Measurements from ENCODE around the gene SLC29A3. TPM values are rescaled to one million over a fixed set of nuclear protein-coding genes. Genes with fewer than 3 reads are reported as not detected.

Gene SLC29A3
- total RNA-seq, 1 experiment from 2014 or later, result 35.7 TPM

DNA sequence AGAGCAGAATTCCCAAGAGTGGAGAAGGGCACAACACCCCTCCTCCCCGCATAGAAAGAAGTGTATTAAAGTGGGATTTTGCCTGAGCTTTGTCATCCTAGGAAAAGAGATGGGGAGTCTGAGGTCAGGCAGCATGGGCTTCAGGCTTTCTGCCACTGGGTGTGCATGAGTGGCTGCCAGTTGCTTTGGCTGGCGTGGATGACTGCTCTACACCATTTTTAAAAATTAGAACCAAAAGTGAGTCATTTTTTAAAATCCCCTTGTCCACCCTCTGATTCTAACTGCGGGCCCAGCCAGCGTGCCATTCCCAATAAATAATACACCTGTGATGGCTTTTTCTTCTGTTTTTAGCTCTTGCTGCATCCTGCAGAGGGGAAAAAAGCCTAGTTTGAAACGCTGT, 13.4 kb downstream of the SLC29A3 start:
- Histone ChIP-seq H3K27ac (no peak overlapping the region), H2AFZ (no peak overlapping the region), H3K36me3 (ENCODE audit: low read depth) (no peaks in the 10 kb centered on the region), H3K4me3 (no peak overlapping the region), H3K4me1 (replicated peaks; ENCODE audit: insufficient read depth) (peaks cover 27% of the 10 kb centered on the region), H3F3A (ENCODE audit: insufficient read depth, low read depth) (peaks cover 16% of the 10 kb centered on the region; the same call in 1 of the 2 replicates), H3K4me2 (no peak overlapping the region), H3K27me3 (ENCODE audit: insufficient read depth, low read depth) (no peaks in the 10 kb centered on the region), H3K9me2 (ENCODE audit: insufficient read depth) (no peaks in the 10 kb centered on the region), H3K9me3 (ENCODE audit: insufficient read depth, low read depth) (no peaks in the 10 kb centered on the region), H3K79me2 (ENCODE audit: low read depth) (peaks cover 6% of the 10 kb centered on the region), H4K20me1 (ENCODE audit: insufficient read depth) (no peaks in the 10 kb centered on the region)
- intact Hi-C loops (cut with micrococcal nuclease; ENCODE audit: unreplicated experiment), result no loop called here
- TF ChIP-seq CTCF (conservative IDR thresholded peaks at IDR 0.05) (no peak), EZH2 (IDR thresholded peaks at IDR 0.05; ENCODE audit: low read depth) (no peak)
- ChIA-PET POLR2A (ENCODE audit: unreplicated experiment) (no interaction called here), CTCF (no interaction called here)
- no TSS peak for BruUV-seq (replicated peaks)
- no peak for DNase-seq

DNA sequence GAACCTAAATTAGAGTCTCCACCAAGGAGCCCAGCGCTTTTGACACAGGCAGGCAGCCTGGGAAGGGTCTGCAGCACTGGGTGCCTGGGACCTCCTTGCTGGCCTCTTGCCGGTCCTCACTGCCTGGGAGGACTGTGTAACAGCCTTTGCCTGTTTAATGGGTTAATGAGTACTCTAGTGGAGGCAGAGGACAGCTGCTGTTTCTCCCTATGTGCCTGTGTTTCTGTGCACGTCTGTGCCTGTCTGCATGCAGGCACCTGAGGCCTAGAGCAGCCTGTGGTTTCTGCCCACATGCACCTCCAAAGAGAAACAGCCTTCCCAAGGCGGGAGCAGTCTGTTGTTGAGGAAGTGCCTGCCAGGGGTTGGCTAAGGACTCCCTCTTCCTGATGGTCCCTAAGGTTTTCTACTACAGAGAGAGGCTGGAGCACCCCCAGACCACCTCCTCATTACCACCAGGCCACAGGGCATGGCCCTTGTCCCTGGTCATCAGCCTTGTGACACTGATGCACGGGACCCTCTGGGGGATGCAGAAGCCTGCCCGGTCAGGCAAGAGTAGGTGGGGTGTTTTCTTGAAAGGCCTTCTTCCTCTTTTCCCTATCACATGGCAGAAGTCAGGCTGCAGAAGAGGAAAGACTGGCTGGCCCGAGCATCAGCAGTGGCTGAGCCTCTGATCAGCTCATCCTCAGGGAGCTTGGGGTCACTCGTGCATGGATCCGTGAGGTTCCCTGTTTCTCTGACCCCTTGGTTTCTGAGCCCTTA, 14.2 kb downstream of the SLC29A3 start:
- CTCF ChIA-PET, result no interaction called here
- no peak overlapping the region for H2AFZ ChIP-seq

GRCh38 chr10:71334221-71334791, 15.2 kb downstream of the SLC29A3 start:
- ChIA-PET CTCF (no interaction called here), POLR2A (ENCODE audit: unreplicated experiment) (interaction anchor here (0.6 kb wide), 2 partner anchors 14 to 569 kb away, joined by 3 to 4 read pairs; no protein-coding TSS in a partner anchor)
- no peak overlapping the region for H3K27ac ChIP-seq
- no peak overlapping the region for H3K4me2 ChIP-seq
- peaks cover 6% of the 10 kb centered on the region for H3K79me2 ChIP-seq (ENCODE audit: low read depth)
- H4K20me1 ChIP-seq (ENCODE audit: insufficient read depth), result no peaks in the 10 kb centered on the region
- H3K4me1 ChIP-seq (replicated peaks; ENCODE audit: insufficient read depth), result peaks cover 45% of the 10 kb centered on the region
- peak in 1 of 2 experiments; percentile 48 for DNase-seq
- BruUV-seq (replicated peaks), result no TSS peak
- TF ChIP-seq CTCF (conservative IDR thresholded peaks at IDR 0.05) (no peak), EZH2 (IDR thresholded peaks at IDR 0.05; ENCODE audit: low read depth) (no peak)
- no peaks in the 10 kb centered on the region for H3K27me3 ChIP-seq (ENCODE audit: insufficient read depth, low read depth)
- peaks cover 34% of the 10 kb centered on the region for H3F3A ChIP-seq (ENCODE audit: insufficient read depth, low read depth)
- H3K9me2 ChIP-seq (ENCODE audit: insufficient read depth), result no peaks in the 10 kb centered on the region
- no peaks in the 10 kb centered on the region for H3K9me3 ChIP-seq (ENCODE audit: insufficient read depth, low read depth)
- intact Hi-C loops (cut with micrococcal nuclease; ENCODE audit: unreplicated experiment), result no loop called here
- no peak overlapping the region for H3K4me3 ChIP-seq
- H2AFZ ChIP-seq, result no peak overlapping the region
- no peaks in the 10 kb centered on the region for H3K36me3 ChIP-seq (ENCODE audit: low read depth)

More for the DNA sequence above, 14.2 kb downstream of the SLC29A3 start:
- Histone ChIP-seq H3K79me2 (ENCODE audit: low read depth) (peaks cover 6% of the 10 kb centered on the region), H3K9me2 (ENCODE audit: insufficient read depth) (no peaks in the 10 kb centered on the region), H3K27me3 (ENCODE audit: insufficient read depth, low read depth) (no peaks in the 10 kb centered on the region), H4K20me1 (ENCODE audit: insufficient read depth) (no peaks in the 10 kb centered on the region), H3K4me3 (no peak overlapping the region), H3K4me1 (replicated peaks; ENCODE audit: insufficient read depth) (peaks cover 35% of the 10 kb centered on the region), H3K4me2 (no peak overlapping the region), H3K27ac (no peak overlapping the region), H3F3A (ENCODE audit: insufficient read depth, low read depth) (peaks cover 24% of the 10 kb centered on the region), H3K36me3 (ENCODE audit: low read depth) (no peaks in the 10 kb centered on the region), H3K9me3 (ENCODE audit: insufficient read depth, low read depth) (no peaks in the 10 kb centered on the region)
- TF ChIP-seq EZH2 (IDR thresholded peaks at IDR 0.05; ENCODE audit: low read depth) (no peak), CTCF (conservative IDR thresholded peaks at IDR 0.05) (no peak)
- POLR2A ChIA-PET (ENCODE audit: unreplicated experiment), result interaction anchor here (0.6 kb wide), 1 partner anchor 570 kb away, joined by 3 read pairs; no protein-coding TSS in a partner anchor
- BruUV-seq (replicated peaks), result no TSS peak
- no peak for DNase-seq
- intact Hi-C loops (cut with micrococcal nuclease; ENCODE audit: unreplicated experiment), result no loop called here
